Measurements from ENCODE around the gene UMAD1.
A peak's percentile ranks its signal among the peaks of the same experiment; 100 is the strongest.
"Not testable (repeated sequence)": the region's sequence is repeated elsewhere in the genome, so short reads cannot be mapped to it uniquely, and the experiment has no call there.

The UMAD1 gene

DNA sequence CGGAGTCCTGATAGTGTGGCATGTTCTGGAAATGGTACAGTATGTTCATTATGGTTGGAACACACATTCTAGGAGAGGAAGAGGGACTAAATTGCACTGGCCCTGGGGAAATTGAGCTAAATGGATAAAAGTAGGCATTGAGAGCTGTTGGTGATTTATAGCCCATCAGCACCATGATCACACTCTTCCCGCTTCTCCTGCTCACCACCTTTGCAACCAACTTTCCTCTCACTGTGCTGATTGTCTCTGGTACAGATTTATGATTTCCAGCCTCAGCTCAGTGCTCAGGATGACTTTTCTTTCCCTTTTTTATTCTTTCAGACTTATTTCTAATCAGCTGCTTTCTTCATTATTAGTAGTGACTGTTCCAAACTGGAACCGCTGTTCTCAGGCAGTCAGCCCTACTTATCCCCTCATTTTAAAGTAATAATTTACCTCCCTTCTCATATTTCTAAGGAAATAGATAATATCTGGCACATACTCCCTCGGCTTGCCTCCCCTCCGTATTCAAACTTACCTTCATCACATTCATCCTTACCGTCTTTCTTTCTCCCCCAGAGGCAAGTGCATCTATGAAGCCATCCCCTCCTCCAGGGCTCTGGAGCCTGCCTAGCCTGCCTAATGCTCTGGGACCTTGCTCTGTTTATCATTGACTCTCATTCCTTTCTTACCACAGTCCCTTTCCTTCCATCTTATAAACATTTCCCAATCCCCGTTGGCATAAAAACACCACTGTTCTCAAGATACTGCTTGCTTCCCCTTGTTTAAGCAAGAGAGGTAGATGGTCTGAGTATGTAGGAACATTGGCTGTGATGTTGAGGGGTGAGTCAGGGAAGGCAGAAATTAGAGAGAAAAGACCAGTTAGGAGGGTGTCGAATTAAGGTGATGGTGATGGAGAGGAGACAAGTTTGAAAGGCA lies 129.4 kb downstream of the UMAD1 start:
- DNase-seq, result no peak

DNA sequence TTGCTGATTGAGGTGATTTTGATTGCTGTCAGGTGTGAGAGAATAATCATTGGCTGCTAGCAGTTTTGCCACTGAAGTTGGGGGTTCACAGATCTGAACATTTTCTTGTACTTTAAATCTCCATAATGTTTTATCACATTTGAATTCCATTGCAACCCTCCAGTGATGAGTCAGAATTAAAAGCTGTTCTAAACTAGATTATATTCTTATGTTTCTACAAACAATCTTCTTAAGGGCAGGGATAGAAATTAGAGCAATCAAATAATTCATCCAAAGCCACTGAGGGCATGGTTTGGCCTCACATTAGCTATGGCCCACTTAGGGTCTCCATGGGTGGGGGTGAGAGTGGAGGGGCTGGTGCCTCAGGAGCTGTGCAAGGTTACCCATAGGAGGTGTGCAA lies 130.9 kb downstream of the UMAD1 start:
- DNase-seq, result no peak

DNA sequence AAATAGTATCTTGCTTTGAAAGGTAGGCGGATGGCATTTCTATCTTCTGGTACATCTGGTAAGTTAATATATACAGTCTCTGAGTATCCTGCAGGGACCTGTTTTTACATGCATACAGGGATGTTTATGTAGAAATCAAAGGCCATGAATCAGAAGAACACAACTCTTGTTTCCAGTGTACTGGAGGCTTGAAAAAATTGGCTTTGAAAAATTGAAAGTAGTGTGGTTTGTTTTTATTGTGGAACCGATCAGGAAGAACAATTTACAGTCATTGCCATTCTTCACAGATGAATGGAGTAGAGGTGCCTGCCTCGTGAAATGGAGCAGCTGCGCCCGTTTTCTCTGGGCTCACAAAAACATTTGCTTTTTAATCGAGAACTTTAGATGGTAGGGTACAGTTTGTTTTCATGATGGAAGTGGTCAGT lies 131.9 kb downstream of the UMAD1 start:
- peak; percentile 50 for DNase-seq

DNA sequence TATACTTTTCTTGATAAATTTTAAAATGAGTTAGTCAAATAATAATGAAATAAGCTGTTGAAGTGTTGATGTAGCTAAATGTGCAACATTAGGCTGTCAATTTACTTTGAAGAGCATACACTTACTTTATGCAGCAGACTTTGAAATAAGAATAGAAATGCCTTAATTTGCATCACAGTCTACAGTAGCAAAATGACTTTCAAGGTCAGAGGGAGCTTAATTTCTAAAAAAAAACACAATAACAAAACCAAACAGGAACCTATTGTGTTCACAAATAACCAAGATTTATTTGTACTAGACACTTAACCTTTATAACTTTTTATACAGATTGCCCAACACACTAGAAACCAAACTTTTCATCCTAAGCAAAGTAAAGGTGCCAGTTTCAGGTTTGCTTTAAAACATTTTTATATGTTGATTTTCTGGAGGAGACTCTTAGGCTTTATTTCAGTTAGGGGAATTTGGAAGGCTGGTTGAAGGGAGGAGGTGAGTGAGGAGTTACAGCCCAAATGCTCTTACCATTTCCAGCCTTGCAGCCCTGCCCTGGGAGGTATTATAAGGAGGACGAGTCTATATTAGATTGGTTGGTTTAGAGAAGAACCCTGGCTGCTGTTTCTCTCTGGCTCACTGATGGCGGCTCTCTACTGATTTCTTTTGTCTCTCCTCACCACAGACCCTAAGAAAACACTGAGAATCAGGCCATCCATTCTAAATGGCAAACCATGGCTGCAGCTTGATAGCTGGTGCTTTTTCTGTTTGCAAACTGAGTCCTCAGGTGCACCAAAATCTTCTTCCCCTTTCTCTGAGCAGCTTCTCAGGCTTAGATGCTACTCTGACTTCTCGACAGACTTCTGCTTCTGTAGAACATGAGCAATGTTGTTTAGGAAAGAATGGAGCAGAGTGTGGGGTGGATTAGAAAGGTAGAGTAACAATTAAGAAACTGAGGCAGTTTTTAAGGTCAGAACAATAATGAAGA lies 133.1 kb downstream of the UMAD1 start:
- no peak for DNase-seq

DNA sequence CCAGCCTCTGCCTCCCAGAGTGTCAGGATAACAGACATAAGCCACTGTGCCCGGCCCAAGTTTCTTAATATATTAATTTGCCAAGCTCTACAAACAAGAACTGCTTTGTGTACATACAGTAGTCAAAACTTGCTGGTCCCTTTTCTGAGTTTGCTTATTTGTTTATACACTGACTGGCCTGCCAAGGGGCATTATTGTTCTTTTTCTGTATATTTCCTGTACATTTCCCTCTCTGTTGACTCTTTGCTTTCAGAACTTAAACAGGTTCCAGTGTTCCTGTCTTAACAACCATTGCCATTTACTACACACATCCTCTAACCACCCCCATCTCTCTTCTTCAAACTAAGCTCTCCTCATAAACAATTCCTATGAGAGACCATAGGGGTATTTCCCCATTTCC lies 139.3 kb downstream of the UMAD1 start:
- DNase-seq, result no peak

DNA sequence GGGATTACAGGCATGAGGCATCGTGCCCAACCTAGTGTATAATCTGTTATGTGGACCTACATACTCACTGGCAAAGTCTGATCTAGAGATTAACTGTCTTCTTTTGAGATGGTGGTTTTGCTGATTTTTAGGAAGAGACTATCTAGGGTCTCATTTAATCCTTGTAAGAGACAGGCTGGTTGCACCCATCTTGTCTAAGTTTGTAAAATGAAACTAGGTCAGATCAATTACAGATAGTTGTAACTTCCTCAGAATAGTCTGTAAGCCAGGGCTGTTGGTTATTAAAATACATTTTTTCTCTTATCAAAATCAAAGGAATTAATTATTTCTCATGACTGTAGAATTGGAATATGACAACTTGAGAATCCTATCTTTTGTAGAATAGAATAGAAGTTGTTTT lies 142.4 kb downstream of the UMAD1 start:
- DNase-seq, result no peak

DNA sequence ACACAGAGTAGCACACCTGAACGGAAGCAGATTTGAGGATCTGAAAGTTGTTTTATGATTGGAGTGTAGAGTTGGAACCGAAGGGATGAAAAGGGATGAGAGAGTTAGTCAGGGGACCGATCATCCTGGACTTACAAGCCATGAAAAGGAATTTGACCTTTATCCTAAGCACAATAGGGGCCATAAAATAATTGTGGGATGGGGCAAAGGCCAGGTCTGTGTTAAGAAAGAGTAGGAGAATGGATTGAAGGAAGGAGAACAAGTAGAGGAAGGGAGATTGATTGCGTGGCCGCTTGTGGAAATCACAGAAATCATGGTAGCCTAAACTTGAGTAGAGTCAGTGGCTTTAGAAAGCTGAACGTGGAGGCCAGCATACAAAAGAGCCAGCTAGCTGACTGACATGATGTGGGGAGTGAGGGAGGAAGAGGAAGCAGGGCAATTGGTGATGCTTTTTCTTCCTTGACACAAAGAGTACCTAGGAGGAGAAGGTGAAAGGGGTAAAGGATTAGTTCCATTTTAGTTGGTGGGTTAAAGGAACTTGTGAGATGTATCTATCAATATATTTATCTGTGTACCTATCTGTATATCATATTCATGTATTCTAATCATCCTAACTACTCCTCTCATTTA lies 144.9 kb downstream of the UMAD1 start:
- no peak for DNase-seq

DNA sequence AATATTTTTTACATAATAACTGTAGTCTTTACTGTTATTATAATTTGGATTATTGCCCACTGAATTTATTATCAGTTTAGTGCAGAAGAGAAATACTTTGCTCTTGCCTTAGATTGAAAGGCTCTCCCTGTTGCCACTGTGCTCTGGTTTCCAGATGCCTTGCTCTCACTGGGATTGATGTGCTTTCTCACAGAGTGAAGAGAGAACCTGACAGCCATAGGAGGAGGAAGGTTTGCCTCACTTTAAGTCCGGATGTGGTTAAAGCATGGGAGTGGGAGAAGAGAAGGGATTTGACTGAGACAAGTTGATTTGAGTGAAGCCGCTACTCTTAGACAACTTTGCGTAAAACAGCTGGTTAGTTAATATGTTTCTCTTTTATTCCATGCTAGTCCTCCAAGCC lies 146.0 kb downstream of the UMAD1 start:
- DNase-seq, result no peak

DNA sequence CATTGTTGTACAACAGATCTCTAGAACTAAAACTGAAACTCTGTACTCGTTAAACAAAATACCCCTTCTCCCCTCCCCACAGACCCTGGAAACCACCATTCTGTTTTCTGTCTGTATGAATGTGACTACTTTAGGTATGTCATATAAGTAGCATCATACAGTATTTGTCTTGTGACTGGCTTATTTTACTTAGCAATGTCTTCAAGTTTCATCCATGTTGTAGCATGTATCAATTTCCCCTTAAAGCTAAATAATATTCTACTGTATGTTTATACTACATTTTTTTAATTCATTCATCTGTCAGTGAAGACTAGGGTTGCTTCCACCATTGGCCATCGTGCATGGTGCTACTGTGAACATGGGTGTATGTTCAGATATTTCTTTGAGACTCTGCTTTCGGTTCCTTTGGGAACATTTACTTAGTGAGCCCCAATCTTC lies 149.0 kb downstream of the UMAD1 start:
- DNase-seq, result no peak

DNA sequence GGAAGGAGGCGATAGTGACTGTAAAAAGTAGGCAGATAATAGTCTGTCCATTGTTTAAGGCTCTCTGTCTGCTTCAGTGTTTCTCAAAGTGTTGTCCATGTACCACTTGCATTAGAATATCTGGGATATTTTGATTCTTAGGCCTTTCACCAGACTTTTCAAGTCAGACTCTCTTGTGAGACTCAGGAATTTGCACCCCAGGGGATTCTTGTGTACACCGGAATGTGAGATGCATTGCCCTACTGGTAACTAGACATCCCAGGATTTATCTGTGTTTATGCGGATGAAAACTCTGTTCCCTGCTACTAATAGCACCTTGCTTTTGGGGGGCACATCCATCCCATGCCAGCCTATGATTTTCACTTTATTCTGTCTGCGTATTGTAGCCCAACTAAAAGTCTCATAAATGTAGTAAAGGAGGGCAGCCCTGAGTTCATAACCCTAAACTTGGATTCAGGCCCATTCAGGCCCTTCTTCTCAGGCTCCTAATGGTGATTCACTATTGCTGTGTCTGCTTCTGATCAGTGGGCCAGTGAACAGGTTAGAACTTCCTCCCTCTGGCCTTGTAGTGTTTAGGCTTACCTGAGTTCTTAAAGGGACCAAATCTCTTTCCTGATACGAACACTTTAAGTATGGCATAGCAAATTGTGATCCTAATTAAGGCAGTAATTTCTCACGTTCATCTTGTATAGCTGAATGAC lies 149.6 kb downstream of the UMAD1 start:
- DNase-seq, result no peak

DNA sequence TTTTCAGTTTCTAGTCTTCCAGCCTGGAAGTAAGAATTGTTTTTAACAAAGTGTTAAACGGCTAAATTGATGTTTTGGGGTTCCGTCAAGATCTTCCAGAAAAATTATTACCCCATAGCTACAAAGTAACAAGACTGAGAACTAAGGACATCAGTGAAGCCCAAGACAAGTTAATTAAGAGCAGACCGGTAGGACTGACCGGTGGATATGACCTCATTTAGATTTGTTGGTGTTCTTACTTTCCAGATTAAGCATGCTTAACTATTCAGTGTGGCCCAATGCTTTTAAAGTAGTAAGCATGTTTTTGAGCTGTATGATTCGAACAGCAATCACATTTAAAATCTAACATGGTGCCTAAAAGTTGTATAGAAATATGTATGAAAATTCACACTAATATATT lies 151.0 kb downstream of the UMAD1 start:
- DNase-seq, result no peak

DNA sequence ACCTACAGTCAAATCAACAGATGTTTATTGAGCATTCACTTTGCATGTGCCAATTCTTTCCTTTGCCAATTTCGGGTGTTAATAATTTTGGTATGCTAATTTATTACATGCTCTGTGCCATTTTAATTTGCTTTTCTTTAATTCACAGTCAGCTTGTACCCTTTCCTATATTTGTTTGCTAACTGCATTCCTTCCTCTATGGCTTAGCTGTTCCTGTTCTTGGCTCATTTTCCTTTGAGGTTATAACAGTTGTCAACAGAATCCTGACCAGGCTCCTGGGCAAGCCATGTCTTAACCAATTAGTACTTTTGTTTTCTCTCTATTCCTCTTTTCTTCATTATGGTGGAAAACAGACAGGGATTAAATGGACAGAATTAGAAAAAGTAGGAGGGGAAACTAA lies 151.5 kb downstream of the UMAD1 start:
- DNase-seq, result no peak

DNA sequence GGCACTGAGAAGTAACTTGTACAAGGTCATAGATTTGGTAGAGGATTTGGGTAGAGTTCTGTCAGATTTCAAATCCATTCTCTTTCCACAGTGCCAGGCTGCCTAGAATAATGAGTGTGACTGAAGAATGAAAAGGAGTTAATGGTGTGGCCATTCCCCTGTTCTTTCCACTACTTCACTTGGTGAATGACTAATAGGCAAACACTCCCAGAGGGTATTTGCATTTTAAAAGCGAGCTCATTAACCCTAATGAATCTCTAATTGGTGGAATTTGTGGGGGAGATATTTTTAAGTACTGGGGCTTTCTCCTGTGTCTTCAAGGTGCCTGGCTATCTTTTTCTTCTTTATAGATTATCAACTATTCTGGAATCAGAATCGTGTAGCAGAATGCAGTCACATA lies 152.7 kb downstream of the UMAD1 start:
- no peak for DNase-seq

DNA sequence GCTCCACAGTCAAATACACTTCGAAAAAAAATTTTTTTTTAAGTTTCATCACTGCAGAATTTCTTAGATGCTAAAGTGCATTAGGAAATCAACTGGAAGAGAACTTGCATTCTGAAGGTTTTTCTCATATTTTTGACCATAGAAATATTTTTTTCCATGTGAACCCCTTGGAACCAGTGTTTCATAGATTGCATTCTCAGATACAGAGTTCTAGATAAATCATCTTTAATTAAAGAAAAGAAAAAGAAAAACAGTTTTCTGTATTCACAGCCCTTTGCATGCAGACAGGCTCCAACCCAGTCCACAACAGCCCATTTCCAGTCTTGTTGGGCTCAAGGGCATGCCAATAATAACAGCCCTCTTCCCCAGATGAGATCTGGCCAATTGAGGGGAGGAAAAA lies 153.4 kb downstream of the UMAD1 start:
- no peak for DNase-seq

DNA sequence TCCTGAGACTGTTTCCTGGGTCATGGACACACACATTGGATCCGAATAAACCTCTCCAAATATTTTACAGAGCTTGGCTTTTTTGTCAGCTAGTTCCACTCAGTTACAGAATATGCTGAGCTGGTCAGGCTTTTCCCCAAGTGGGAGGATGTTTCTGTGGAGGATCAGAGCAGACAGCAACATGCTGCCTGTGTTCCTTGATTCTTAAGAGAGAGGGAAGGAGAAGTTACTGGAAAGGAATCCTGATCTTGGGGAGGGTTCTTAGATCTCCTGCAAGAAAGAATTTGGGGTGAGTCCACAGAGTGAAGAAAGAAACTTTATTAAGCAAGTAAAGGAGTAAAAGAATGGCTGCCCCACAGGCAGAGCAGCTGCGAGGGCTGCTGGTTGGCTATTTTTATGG lies 154.7 kb downstream of the UMAD1 start:
- DNase-seq, result no peak

DNA sequence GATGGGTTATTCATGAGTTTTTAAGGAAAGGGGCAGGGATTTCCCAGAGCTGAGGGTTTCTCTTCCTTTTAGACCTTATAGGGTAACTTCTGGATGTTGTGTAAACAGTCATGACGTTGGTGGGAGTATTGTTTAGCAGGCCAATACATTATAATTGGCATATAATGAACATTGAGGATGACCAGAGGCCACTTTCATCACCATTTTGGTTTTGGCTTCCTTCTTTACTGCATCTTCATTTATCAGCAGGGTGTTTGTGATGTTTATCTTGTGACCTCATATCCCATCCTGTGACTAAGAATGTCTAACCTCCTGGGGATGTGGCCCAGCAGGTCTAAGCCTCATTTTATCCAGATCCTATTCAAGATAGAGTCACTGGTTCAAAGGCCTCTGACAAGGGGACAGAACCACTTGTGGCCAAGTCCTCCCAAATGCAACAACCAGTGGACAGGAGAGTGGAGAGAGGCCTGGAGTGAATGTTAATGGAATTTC lies 155.1 kb downstream of the UMAD1 start:
- no peak for DNase-seq

DNA sequence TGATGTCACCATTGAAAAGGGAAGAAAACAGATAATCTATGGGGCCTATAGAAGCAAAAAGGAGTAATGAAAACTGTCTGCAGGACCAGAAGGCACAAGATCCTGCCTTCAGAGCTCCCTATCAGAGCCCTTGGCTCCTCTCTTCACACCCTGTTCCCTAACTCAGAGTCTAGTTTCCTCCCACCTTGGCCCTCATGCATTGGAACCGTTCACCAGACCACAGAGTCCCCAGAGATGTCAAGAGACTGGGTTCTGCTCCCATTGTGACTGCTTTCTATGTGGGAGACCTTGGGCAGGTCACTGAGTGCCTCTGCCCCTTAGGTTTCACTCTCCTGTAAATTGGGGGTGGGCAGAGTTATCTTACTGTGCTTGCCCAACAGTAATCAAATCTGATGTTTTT lies 158.0 kb downstream of the UMAD1 start:
- no peak for DNase-seq

DNA sequence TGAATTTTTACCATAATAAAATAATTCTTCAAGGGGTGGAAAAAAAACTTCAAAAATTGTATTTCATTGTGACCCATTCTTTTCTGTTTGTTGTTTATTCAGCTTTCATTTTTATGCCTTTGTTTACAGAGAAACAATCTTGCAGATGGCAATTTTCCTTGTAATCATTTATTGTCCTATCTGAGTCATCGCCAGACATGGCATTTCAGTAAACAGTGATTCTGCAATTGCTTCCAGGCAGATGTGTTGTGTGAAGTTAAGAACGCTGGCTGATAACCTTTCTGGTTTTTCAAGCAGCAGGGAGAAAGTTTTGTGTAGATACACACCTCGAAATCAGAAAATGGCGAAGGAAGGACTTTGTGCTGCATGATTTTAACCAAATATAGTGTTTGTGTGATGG lies 158.6 kb downstream of the UMAD1 start:
- DNase-seq, result no peak

DNA sequence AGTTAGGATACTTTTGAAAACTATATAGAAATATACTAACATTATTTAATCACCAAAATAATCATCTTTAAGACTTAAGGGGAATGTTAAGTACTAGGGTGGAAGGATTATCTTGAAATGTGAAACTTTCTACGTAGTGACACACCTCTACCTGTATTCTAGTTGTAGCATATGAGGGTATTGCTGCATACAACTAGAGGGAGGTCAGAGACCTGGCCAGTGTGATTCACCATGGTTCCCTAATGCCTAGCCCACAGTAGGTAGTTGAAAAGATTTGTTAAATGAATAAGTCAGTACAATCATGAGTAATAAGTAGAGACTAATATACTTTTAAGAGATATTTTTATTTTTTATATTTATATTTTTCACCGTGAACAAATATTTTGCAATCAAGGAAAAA lies 162.0 kb downstream of the UMAD1 start:
- no peak for DNase-seq

DNA sequence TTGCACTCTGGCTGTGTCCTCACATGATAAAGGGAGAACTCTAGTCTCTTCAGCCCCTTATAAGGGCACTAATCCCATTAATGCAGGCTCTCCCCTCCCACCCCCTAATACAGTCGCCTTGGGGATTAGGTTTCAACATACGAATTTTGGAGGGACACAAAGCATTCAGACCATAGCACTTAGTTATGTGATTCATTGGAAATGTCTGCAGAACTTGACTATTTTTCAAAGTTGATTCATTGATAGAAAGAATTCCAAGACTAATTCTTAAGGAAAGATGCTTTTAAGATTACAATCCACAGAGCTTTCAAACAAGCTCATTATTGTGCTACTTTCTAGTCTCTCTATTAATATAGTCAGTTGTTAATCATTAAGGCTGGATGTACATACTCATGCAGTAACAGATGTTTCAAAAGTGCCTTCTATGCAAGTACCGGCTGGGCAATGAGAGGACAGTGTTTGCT lies 163.2 kb downstream of the UMAD1 start:
- no peak for DNase-seq

DNA sequence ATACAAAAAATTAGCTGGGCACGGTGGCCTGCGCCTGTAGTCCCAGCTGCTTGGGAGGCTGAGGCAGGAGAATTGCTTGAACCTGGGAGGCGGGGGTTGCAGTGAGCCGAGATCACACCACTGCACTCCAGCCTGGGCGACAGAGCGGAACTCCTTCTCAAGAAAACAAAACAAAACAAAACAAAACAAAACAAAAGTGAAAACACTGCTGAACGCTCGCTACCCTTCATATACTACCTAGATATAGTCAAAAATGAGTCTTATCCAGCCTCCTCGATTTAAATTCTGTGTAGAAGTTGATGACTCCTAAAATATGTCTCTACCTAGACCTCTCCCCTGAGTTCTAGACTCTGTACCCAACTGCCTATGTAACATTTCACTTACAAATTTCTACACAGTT lies 164.3 kb downstream of the UMAD1 start:
- not testable (repeated sequence) for DNase-seq

DNA sequence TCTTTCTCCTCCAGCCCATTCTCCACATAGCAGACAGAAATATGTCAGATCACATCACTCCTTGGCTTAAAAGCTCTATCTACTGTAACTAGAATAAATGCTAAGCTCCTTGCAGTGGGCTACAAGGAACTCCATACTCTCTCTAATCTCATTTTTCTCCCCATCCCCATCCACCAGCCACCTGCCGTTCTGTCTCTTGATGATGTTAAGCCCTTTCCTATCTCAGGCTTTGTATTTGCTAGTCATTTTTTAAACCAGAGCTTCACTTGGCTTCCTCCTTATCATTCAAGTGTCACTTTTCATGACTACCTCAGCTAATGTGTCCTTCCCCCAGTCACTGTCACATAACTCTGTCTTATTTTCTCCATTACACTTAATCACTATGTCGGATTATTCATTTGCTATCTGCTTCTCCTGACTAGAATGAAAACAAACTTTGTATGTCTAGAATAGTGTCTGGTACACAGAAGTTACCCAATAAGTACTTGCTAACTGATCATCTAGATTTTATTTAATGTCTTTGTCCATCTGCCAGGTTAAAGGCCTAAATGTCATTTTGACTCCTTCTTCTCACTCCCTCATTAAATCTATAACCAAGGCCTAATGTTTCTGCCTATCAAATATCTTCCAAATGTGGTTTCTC lies 165.1 kb downstream of the UMAD1 start:
- no peak for DNase-seq

All from NCI-H1417 treated with DMSO at 0.1 percent for 48 hours (cell line).